ENCODE data around the gene NUP133. TPM values are rescaled to one million over a fixed set of nuclear protein-coding genes. Genes with fewer than 3 reads are reported as not detected.

Gene NUP133
- total and polyA plus RNA-seq, 2 donors (not counting 1 experiment from before 2014, with no cell fraction given), result 10.5 to 50.5 TPM

- Histone ChIP-seq H3K36me3 (replicated peaks in 1 of 2; ENCODE audit: control extremely low read depth in 1 of 2, control insufficient read depth in 1 of 2, extremely low read depth in 1 of 2, insufficient read depth in 2 of 2, low read length in 1 of 2) (peaks cover 10 to 48% of the 10 kb centered on the region in 2 experiments), H3K27ac (ENCODE audit: low read length in 2 of 2) (peak overlapping the region; percentile 78 to 85), H3K4me3 (ENCODE audit: control extremely low read depth in 1 of 5, extremely low read depth in 1 of 5, insufficient read depth in 1 of 5, low read depth in 2 of 5, low read length in 4 of 5) (peak overlapping the region in 1 of 5 experiments; percentile 48), H3K4me2 (replicated peaks; ENCODE audit: low read depth, low read length, poor library complexity, severe bottlenecking) (peak overlapping the region; percentile 42), H3K27me3 (replicated peaks in 1 of 4; ENCODE audit: control extremely low read depth in 1 of 4, control insufficient read depth in 3 of 4, insufficient read depth in 4 of 4, low read length in 3 of 4) (no peaks in the 10 kb centered on the region), H2AFZ (ENCODE audit: insufficient read depth, low read depth, low read length, poor library complexity, severe bottlenecking) (peak overlapping the region; percentile 25), H3K9ac (ENCODE audit: low read length) (peak overlapping the region; percentile 17), H3K9me3 (ENCODE audit: control extremely low read depth in 1 of 3, control insufficient read depth in 2 of 3, insufficient read depth in 1 of 3, low read length in 2 of 3) (no peaks in the 10 kb centered on the region), H3K79me2 (ENCODE audit: control insufficient read depth, insufficient read depth, low read length) (peaks cover 4% of the 10 kb centered on the region), H3K4me1 (ENCODE audit: control insufficient read depth in 2 of 2, insufficient read depth in 2 of 2, low read length in 2 of 2) (peaks cover 40 to 41% of the 10 kb centered on the region in 2 donors), H4K20me1 (ENCODE audit: control insufficient read depth, insufficient read depth, low read length, poor library complexity, severe bottlenecking) (no peaks in the 10 kb centered on the region)
- intact Hi-C loops (cut with micrococcal nuclease), result loop anchor here (1.0 to 5.0 kb wide), 3 partner anchors 28 to 1693 kb away; partner anchors contain the start of genes CCSAP and NUP133
- DNase-seq (peak; percentile 81), ATAC-seq (ENCODE audit: low read depth) (peak; percentile 51)
- ChIA-PET CTCF (interaction anchor here (0.6 to 12.0 kb wide), 16 partner anchors 11 to 816 kb away, joined by 3 to 313 read pairs (median 10); partner anchors contain the start of genes ABCB10, CCSAP and NUP133), POLR2A (interaction anchor here (0.6 to 2.0 kb wide), 7 partner anchors 28 to 321 kb away, joined by 3 to 9 read pairs (median 3); partner anchors contain the start of genes ABCB10, CCSAP, NUP133 and RAB4A)
- TF ChIP-seq, protein P1, sequence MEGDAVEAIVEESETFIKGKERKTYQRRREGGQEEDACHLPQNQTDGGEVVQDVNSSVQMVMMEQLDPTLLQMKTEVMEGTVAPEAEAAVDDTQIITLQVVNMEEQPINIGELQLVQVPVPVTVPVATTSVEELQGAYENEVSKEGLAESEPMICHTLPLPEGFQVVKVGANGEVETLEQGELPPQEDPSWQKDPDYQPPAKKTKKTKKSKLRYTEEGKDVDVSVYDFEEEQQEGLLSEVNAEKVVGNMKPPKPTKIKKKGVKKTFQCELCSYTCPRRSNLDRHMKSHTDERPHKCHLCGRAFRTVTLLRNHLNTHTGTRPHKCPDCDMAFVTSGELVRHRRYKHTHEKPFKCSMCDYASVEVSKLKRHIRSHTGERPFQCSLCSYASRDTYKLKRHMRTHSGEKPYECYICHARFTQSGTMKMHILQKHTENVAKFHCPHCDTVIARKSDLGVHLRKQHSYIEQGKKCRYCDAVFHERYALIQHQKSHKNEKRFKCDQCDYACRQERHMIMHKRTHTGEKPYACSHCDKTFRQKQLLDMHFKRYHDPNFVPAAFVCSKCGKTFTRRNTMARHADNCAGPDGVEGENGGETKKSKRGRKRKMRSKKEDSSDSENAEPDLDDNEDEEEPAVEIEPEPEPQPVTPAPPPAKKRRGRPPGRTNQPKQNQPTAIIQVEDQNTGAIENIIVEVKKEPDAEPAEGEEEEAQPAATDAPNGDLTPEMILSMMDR (IDR thresholded peaks at IDR 0.05), result no peak
- TF ChIP-seq EZH2 (IDR thresholded peaks at IDR 0.05; ENCODE audit: borderline replicate concordance, insufficient read depth, low read depth, low read length, poor library complexity, severe bottlenecking), result no peak
- WGBS (ENCODE audit: insufficient coverage), result 45% methylated on average over 1 of the region's 7 CpGs
- no peaks in the 10 kb centered on the region for H3K27me3 Mint-ChIP-seq
- peaks cover 45% of the 10 kb centered on the region for H3K4me1 Mint-ChIP-seq
- H3K27ac Mint-ChIP-seq, result peak overlapping the region; percentile 91
- peak overlapping the region; percentile 64 for H3K4me3 Mint-ChIP-seq
- no peaks in the 10 kb centered on the region for H3K9me3 Mint-ChIP-seq (ENCODE audit: insufficient read depth)
These were observed 27.6 kb downstream of the NUP133 start for GRCh38 chr1:229480495-229480894.
